Psoas muscle (tissue), 8 donors: ENCODE results near the gene NUDT4. TPM values are rescaled to one million over a fixed set of nuclear protein-coding genes. Genes with fewer than 3 reads are reported as not detected.
A peak's percentile ranks its signal among the peaks of the same experiment; 100 is the strongest.

Experiments used
- ATAC-seq, 4 donors: fragments of 200-7000 bp; cut with Tn5 transposase; one replicate each; pipeline ENCODE4 v1.9.1; 2020; ENCODE audit warnings: moderate library complexity in 3 of 4, mild to moderate bottlenecking in 2 of 4
- DNase-seq, 2 donors: peaks; one replicate each; pipeline ENCODE4 v3.0.0-alpha.2; 2020
- H3K27ac ChIP-seq: fragments of 200-600 bp; one replicate; pipeline ENCODE4 v1.8.0; 2022
- H3K27me3 ChIP-seq, 3 donors: fragments of 200-600 bp in 1 of 3; one replicate each; pipeline versions ENCODE4 v1.6.1 to v1.8.0; 2013 to 2022; ENCODE audit warnings: low read length in 2 of 3, mild to moderate bottlenecking in 2 of 3, moderate library complexity in 1 of 3; ENCODE audit not compliant: insufficient read depth in 3 of 3
- H3K36me3 ChIP-seq, 2 donors: fragments of 200-600 bp in 1 of 2; one replicate each; pipeline versions ENCODE4 v1.6.1 to v1.8.0; 2013 to 2022; ENCODE audit warnings: low read depth in 1 of 2, mild to moderate bottlenecking in 1 of 2, moderate library complexity in 1 of 2; ENCODE audit not compliant: insufficient read depth in 1 of 2
- H3K4me1 ChIP-seq: fragments of 200-600 bp; one replicate; pipeline ENCODE4 v1.8.0; 2022
- H3K4me3 ChIP-seq: fragments of 200-600 bp; one replicate; pipeline ENCODE4 v1.8.0; 2022; ENCODE audit warnings: mild to moderate bottlenecking
- H3K9me3 ChIP-seq: fragments of 200-600 bp; one replicate; pipeline ENCODE4 v1.8.0; 2022
- CTCF ChIP-seq: fragments of 200-600 bp; IDR thresholded peaks from one replicate; pipeline ENCODE4 v1.8.0; 2022; ENCODE audit warnings: antibody characterized with exemption
- WGBS, 3 donors: extraction: QIAGEN DNeasy Blood & Tissue Kit; methylation state at CpG; one replicate each; pipeline versions ENCODE4 v1.1.6 to v1.1.7; 2013; 5-methylcytosine and 5-hydroxymethylcytosine counted together
- intact Hi-C, 2 donors: fragments of 100-400 bp; cut with DNase I; formaldehyde crosslinking; loops; one replicate each; pipeline versions ENCODE4 v1.11.0 to v1.14.2; 2022
- polyA plus RNA-seq, 3 donors: library from polyadenylated mRNA; stranded (reverse); fragments of 200-250 nt; gene quantifications; one replicate each; pipeline ENCODE4 v1.2.3, GENCODE V29; 2013
- total RNA-seq, 4 donors: library from RNA; stranded (reverse); fragmentation: NEBNext Ultra II Directional in 2 of 4; extraction: Animal tissue kit (Norgen Biotek cat#: 25700) in 2 of 4; gene quantifications; one replicate each; pipeline versions ENCODE4 v1.2.1 to v1.2.4, GENCODE V29; 2021 to 2023
- donor health status: healthy with polysubstance abuse.
- donor health status: DM: no; HTN: no; CAD: no; lungs with moderate emphysema.
- donor health status: Bipolar disorder and iron deficiency.
- donor health status: healthy.
- donor health status: DM: yes; HTN: yes; CAD: no.
- donor health status: DM: no; HTN: no; CAD: no.
- donor health status: DM: no; HTN: no; CAD: no.
- donor health status: DM: yes; HTN: yes; CAD: no.

The NUDT4 gene
- total and polyA plus RNA-seq, 7 donors = 48.3 to 254 (median 187) TPM

- ATAC-seq = no peak
- TF ChIP-seq CTCF = no peak
- DNase-seq = no peak
- 82 to 93% (median 85%) methylated on average over 3 of the region's 3 CpGs for WGBS, 3 donors
- peak overlapping the region; percentile 81 for H3K27ac ChIP-seq
- no peaks in the 10 kb centered on the region for H3K36me3 ChIP-seq
- H3K4me1 ChIP-seq = peaks cover 51% of the 10 kb centered on the region
- intact Hi-C loops = no loop called here
- H3K27me3 ChIP-seq = no peaks in the 10 kb centered on the region
- no peak overlapping the region for H3K4me3 ChIP-seq
- no peaks in the 10 kb centered on the region for H3K9me3 ChIP-seq
Measured at GRCh38 chr12:93363841-93364297, 13.9 kb upstream of the NUDT4 start.

GRCh38 chr12:93365616-93366405, 11.9 kb upstream of the NUDT4 start:
- 56 to 74% (median 58%) methylated on average over 7 of the region's 7 CpGs for WGBS, 3 donors
- Histone ChIP-seq H3K27me3 (no peaks in the 10 kb centered on the region), H3K9me3 (no peaks in the 10 kb centered on the region), H3K4me3 (no peak overlapping the region), H3K36me3 (no peaks in the 10 kb centered on the region), H3K27ac (peak overlapping the region; percentile 54), H3K4me1 (peaks cover 35% of the 10 kb centered on the region)
- no peak for TF ChIP-seq CTCF
- intact Hi-C loops = no loop called here
- DNase-seq (no peak), ATAC-seq (no peak)

GRCh38 chr12:93366422-93366821, 11.3 kb upstream of the NUDT4 start:
- peak; percentile 41 to 81 (median 64) for ATAC-seq

GRCh38 chr12:93368766-93369165, 9.0 kb upstream of the NUDT4 start:
- H3K4me1 ChIP-seq = peaks cover 33% of the 10 kb centered on the region
- TF ChIP-seq CTCF = no peak
- no peaks in the 10 kb centered on the region for H3K9me3 ChIP-seq

More at GRCh38 chr12:93366422-93366821, 11.3 kb upstream of the NUDT4 start:
- H3K27me3 ChIP-seq = no peaks in the 10 kb centered on the region
- peaks cover 34% of the 10 kb centered on the region for H3K4me1 ChIP-seq
- H3K27ac ChIP-seq = peak overlapping the region; percentile 54
- H3K4me3 ChIP-seq = no peak overlapping the region
- DNase-seq = no peak
- 42 to 53% (median 44%) methylated on average over 4 of the region's 4 CpGs for WGBS, 3 donors
- H3K36me3 ChIP-seq = no peaks in the 10 kb centered on the region
- no peak for TF ChIP-seq CTCF
- intact Hi-C loops = no loop called here
- no peaks in the 10 kb centered on the region for H3K9me3 ChIP-seq

More at GRCh38 chr12:93368766-93369165, 9.0 kb upstream of the NUDT4 start:
- WGBS, 3 donors = 99 to 100% (median 100%) methylated on average over 3 of the region's 3 CpGs
- intact Hi-C loops = no loop called here
- H3K4me3 ChIP-seq = no peak overlapping the region
- ATAC-seq (no peak), DNase-seq (no peak)
- H3K27me3 ChIP-seq = no peaks in the 10 kb centered on the region
- no peak overlapping the region for H3K27ac ChIP-seq
- H3K36me3 ChIP-seq = no peaks in the 10 kb centered on the region
